GM19324 (cell line): ENCODE data around the gene CNGA2.

Experiments
- ATAC-seq: cut with Tn5 transposase; IDR thresholded peaks from one replicate; pipeline ENCODE4 v1.9.1; 2021; ENCODE audit warnings: mild to moderate bottlenecking, moderate library complexity; ENCODE audit not compliant: unreplicated experiment, low FRiP score

CNGA2 gene

GRCh38 chrX:151746502-151746901 lies 12.0 kb downstream of the CNGA2 start:
- no peak for ATAC-seq

GRCh38 chrX:151750511-151750910 lies 16.0 kb downstream of the CNGA2 start:
- no peak for ATAC-seq

- no peak for ATAC-seq
These were observed 18.3 kb downstream of the CNGA2 start for GRCh38 chrX:151752847-151753246.

- peak; percentile 76 for ATAC-seq
These were observed 18.9 kb downstream of the CNGA2 start for GRCh38 chrX:151753313-151754046.

- ATAC-seq, result no peak
These were observed 19.5 kb downstream of the CNGA2 start for GRCh38 chrX:151754047-151754429.

- no peak for ATAC-seq
These were observed 20.2 kb downstream of the CNGA2 start for GRCh38 chrX:151754641-151755215.

- no peak for ATAC-seq
These were observed 24.6 kb downstream of the CNGA2 start for GRCh38 chrX:151759041-151759708.

- no peak for ATAC-seq
These were observed 28.3 kb downstream of the CNGA2 start for GRCh38 chrX:151762802-151763201.

GRCh38 chrX:151763711-151764110 lies 29.2 kb downstream of the CNGA2 start:
- no peak for ATAC-seq

GRCh38 chrX:151765026-151765425 lies 30.5 kb downstream of the CNGA2 start:
- no peak for ATAC-seq

GRCh38 chrX:151771726-151772125 lies 37.2 kb downstream of the CNGA2 start:
- ATAC-seq, result no peak

GRCh38 chrX:151773434-151773833 lies 38.9 kb downstream of the CNGA2 start:
- no peak for ATAC-seq

- no peak for ATAC-seq
These were observed 39.9 kb downstream of the CNGA2 start for GRCh38 chrX:151774421-151774820.

GRCh38 chrX:151776181-151776731 lies 41.7 kb downstream of the CNGA2 start:
- ATAC-seq, result no peak

GRCh38 chrX:151776936-151777335 lies 42.4 kb downstream of the CNGA2 start:
- ATAC-seq, result no peak

- ATAC-seq, result no peak
These were observed 44.7 kb downstream of the CNGA2 start for GRCh38 chrX:151779258-151779657.

GRCh38 chrX:151780621-151781020 lies 46.1 kb downstream of the CNGA2 start:
- no peak for ATAC-seq

- no peak for ATAC-seq
These were observed 54.7 kb downstream of the CNGA2 start for GRCh38 chrX:151789179-151789800.

GRCh38 chrX:151790481-151791160 lies 56.1 kb downstream of the CNGA2 start:
- no peak for ATAC-seq

- no peak for ATAC-seq
These were observed 57.4 kb downstream of the CNGA2 start for GRCh38 chrX:151791961-151792360.

GRCh38 chrX:151792505-151792904 lies 58.0 kb downstream of the CNGA2 start:
- ATAC-seq, result no peak
